Measurements from ENCODE around the gene GXYLT1.

Gene GXYLT1

DNA sequence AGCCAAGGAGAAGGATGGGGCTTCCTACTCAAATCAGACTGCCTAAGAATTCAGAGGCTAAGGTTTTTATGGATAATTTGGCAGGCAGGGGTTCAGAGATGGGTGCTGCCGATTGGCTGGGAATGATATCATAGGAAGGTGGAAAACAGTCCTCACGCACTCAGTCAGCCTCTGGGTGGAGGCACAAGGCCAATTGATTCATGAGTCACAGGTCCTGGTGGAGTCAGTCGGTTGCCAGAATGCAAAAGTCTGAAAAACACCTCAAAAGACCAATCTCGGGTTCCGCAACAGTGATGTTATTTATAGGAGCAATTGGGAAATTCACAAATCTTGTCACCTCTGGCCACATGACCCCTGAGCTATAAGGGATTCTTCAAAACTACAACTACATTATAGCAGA, 105.5 kb downstream of the GXYLT1 start:
- Histone ChIP-seq H3K27me3 (ENCODE audit: insufficient read depth, low read depth, severe bottlenecking) (no peaks in the 10 kb centered on the region), H3K9me3 (ENCODE audit: severe bottlenecking) (no peaks in the 10 kb centered on the region), H3K27ac (no peak overlapping the region), H3K4me3 (ENCODE audit: low read depth, low read length) (no peak overlapping the region), H3K36me3 (no peaks in the 10 kb centered on the region)
- TF ChIP-seq, protein P1, sequence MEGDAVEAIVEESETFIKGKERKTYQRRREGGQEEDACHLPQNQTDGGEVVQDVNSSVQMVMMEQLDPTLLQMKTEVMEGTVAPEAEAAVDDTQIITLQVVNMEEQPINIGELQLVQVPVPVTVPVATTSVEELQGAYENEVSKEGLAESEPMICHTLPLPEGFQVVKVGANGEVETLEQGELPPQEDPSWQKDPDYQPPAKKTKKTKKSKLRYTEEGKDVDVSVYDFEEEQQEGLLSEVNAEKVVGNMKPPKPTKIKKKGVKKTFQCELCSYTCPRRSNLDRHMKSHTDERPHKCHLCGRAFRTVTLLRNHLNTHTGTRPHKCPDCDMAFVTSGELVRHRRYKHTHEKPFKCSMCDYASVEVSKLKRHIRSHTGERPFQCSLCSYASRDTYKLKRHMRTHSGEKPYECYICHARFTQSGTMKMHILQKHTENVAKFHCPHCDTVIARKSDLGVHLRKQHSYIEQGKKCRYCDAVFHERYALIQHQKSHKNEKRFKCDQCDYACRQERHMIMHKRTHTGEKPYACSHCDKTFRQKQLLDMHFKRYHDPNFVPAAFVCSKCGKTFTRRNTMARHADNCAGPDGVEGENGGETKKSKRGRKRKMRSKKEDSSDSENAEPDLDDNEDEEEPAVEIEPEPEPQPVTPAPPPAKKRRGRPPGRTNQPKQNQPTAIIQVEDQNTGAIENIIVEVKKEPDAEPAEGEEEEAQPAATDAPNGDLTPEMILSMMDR (IDR thresholded peaks at IDR 0.05; ENCODE audit: low read depth, low read length): no peak
- no peak for DNase-seq

DNA sequence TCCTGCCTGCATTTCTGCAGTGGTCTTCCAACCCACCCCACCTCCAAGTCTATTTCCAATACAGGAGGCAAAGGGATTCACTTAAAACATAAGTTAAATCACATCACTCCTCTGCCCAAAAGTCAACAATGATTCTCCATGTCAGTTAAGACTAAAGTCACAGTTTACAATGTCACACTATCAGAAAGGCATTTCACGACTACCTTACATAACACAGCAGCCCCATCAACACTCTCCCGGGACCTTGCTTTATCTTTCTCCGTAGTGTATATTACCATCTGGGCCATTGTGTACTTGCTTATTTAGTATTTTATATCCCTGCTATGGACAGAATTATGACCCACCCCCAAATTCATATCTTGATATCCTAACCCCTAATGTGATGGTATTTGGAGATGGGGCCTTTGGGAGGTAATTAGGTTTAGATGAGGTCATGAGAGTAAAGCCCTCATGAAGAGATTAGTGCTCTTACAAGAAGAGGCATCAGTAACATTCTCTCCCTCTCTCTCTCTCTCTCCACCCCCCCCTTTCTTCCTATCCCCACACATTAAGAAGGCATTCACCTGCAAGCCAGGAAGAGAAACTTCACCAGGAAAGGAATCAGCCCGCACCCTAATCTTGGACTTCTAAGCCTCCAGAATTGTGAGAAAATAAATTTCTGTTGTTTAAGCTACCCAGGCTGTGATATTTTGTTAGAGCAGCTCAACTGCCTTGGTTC, 112.7 kb downstream of the GXYLT1 start:
- Histone ChIP-seq H3K27ac (no peak overlapping the region), H3K4me3 (ENCODE audit: low read depth, low read length) (no peak overlapping the region), H3K9me3 (ENCODE audit: severe bottlenecking) (no peaks in the 10 kb centered on the region), H3K27me3 (ENCODE audit: insufficient read depth, low read depth, severe bottlenecking) (no peaks in the 10 kb centered on the region), H3K36me3 (no peaks in the 10 kb centered on the region)
- no peak for DNase-seq
- TF ChIP-seq, protein P1 (IDR thresholded peaks at IDR 0.05; ENCODE audit: low read depth, low read length): no peak
